Subcutaneous abdominal adipose tissue (tissue), 5 donors: ENCODE data around the gene OBSCN.

Source experiments
- H3K27ac ChIP-seq: one replicate; pipeline ENCODE4 v1.7.0; 2013; ENCODE audit warnings: low read depth, mild to moderate bottlenecking, inconsistent platforms, low read length, moderate library complexity
- H3K27me3 ChIP-seq, 5 donors: one replicate each; pipeline ENCODE4 v1.7.0; 2013; ENCODE audit warnings: low read length in 5 of 5, inconsistent platforms in 1 of 5; ENCODE audit not compliant: control insufficient read depth in 5 of 5, insufficient read depth in 4 of 5
- H3K36me3 ChIP-seq, 5 donors: one replicate each; pipeline ENCODE4 v1.7.0; 2013; ENCODE audit warnings: low read length in 5 of 5; ENCODE audit not compliant: control insufficient read depth in 5 of 5, insufficient read depth in 5 of 5
- H3K4me1 ChIP-seq, 5 donors: one replicate each; pipeline ENCODE4 v1.7.0; 2013; ENCODE audit warnings: low read length in 5 of 5, mild to moderate bottlenecking in 3 of 5, moderate library complexity in 1 of 5; ENCODE audit not compliant: control insufficient read depth in 5 of 5, insufficient read depth in 5 of 5
- H3K4me3 ChIP-seq, 5 donors: one replicate each; pipeline ENCODE4 v1.7.0; 2013; ENCODE audit warnings: low read length in 5 of 5, low read depth in 1 of 5
- H3K9ac ChIP-seq, 5 donors: one replicate each; pipeline ENCODE4 v1.7.0; 2013; ENCODE audit warnings: low read length in 5 of 5, mild to moderate bottlenecking in 4 of 5, moderate library complexity in 3 of 5
- H3K9me3 ChIP-seq, 5 donors: one replicate each; pipeline ENCODE4 v1.7.0; 2013; ENCODE audit warnings: low read length in 5 of 5; ENCODE audit not compliant: control insufficient read depth in 5 of 5
- donor health status: healthy.
- donor health status: healthy.
- donor health status: healthy.
- donor health status: healthy.
- donor health status: healthy.

The OBSCN gene

DNA sequence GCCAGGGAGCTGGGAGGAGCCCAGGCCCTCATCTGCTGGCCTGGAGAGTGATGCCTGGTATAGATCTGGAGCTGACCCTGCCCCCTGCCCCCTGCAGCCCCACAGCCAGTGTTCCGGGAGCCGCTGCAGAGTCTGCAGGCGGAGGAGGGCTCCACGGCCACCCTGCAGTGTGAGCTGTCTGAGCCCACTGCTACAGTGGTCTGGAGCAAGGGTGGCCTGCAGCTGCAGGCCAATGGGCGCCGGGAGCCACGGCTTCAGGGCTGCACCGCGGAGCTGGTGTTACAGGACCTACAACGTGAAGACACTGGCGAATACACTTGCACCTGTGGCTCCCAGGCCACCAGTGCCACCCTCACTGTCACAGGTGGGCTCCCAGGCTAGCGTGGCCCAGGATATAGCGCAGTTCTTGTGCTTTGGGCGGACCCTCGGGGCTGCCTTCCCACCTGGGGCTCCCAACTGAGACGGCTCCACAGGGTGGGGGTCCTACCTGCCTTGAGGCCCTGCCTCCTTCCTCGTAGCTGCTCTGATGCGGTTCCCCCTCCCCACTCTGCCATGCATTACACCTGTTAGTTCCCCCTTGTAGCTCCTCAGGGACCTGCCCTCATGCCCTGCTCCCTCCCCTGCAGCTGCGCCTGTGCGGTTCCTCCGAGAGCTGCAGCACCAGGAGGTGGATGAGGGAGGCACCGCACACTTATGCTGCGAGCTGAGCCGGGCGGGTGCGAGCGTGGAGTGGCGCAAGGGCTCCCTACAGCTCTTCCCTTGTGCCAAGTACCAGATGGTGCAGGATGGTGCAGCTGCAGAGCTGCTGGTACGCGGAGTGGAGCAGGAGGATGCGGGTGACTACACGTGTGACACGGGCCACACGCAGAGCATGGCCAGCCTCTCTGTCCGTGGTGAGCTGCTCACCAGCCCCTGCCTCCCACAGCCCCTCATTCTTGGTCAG is 98.7 kb downstream of the OBSCN start:
- H3K9ac ChIP-seq = no peak overlapping the region
- no peak overlapping the region for H3K27ac ChIP-seq
- H3K27me3 ChIP-seq = peaks cover 0 to 8% (median 0%) of the 10 kb centered on the region in 5 donors
- no peaks in the 10 kb centered on the region for H3K4me1 ChIP-seq
- no peak overlapping the region for H3K4me3 ChIP-seq
- H3K36me3 ChIP-seq = no peaks in the 10 kb centered on the region
- peaks cover 16 to 43% (median 36%) of the 10 kb centered on the region in 5 donors for H3K9me3 ChIP-seq

DNA sequence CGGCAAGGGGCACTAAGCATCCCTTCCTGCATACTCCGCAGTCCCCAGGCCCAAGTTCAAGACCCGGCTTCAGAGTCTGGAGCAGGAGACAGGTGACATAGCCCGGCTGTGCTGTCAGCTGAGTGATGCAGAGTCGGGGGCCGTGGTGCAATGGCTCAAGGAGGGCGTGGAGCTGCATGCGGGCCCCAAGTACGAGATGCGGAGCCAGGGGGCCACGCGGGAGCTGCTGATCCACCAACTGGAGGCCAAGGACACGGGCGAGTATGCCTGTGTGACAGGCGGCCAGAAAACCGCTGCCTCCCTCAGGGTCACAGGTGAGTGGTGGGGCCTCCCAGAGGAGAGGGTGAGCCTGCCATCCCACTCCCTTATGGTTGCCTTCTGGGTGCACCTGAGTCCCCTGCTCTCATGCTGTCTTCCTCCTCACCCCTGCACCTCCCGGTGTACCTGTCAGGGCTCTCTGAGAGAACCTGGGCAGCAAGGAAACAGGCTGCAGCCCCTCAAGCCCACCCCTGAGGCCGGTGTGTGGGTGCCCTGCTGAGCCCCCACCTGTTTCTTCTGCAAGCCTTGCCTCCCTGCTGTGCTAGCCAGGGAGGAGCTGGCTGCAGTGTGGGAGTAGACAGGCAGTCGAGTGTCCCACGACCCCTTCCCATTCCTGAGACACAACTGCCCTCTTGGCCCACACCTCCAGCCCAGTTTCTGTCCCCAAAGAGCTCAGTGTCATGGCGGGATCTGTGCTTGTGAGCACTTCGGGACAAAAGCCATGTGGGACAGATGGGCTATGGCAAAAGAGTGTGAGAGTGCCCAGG is 99.6 kb downstream of the OBSCN start:
- Histone ChIP-seq H3K4me3 (no peak overlapping the region), H3K9me3 (peaks cover 7 to 41% (median 36%) of the 10 kb centered on the region in 5 donors), H3K4me1 (no peaks in the 10 kb centered on the region), H3K27me3 (peaks cover 0 to 8% (median 0%) of the 10 kb centered on the region in 5 donors), H3K9ac (no peak overlapping the region), H3K27ac (no peak overlapping the region), H3K36me3 (no peaks in the 10 kb centered on the region)

DNA sequence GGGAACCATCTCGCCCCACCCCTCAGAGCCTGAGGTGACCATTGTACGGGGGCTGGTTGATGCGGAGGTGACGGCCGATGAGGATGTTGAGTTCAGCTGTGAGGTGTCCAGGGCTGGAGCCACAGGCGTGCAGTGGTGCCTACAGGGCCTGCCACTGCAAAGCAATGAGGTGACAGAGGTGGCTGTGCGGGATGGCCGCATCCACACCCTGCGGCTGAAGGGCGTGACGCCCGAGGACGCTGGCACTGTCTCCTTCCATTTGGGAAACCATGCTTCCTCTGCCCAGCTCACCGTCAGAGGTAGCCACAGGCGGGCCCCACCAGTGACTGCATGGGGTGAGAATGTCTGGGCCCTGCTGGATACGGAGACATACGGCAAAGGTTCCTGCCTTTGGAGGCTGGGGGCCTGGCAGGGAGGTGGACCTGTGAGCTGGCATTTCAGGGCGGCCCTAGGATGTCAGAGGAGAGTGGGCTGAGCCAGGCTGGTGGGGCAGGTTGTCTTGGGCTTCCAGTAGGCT is 100.3 kb downstream of the OBSCN start:
- Histone ChIP-seq H3K4me1 (no peaks in the 10 kb centered on the region), H3K27ac (no peak overlapping the region), H3K4me3 (no peak overlapping the region), H3K27me3 (peaks cover 0 to 8% (median 0%) of the 10 kb centered on the region in 5 donors), H3K36me3 (no peaks in the 10 kb centered on the region), H3K9ac (no peak overlapping the region), H3K9me3 (peaks cover under 1 to 40% (median 36%) of the 10 kb centered on the region in 5 donors)

DNA sequence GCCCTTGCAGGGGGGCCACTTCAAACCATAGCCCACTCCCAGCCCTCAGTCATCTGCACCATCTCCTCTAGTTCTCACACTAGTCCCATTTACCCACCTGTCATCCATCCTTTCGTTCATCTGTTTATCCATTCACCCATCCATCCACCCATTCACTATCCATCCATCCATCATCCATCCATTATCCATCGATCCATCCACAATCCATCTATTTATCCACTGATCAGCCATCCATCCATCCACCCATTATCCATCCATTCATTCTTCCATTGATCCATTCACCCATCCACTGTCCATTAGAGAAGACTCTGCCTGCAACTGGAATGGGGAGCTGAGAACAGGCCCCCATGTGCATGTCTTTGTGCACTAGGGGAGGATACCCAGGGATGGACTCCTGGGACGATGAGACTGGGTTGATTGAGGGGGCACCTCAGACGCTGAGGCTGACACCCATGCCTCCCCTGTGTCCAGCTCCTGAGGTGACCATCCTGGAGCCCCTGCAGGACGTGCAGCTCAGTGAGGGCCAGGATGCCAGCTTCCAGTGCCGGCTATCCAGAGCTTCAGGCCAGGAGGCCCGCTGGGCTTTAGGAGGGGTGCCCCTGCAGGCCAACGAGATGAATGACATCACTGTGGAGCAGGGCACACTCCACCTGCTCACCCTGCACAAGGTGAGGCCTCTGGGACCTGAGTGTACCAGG is 100.9 kb downstream of the OBSCN start:
- H3K4me1 ChIP-seq = no peaks in the 10 kb centered on the region
- H3K36me3 ChIP-seq = no peaks in the 10 kb centered on the region
- H3K4me3 ChIP-seq = no peak overlapping the region
- no peak overlapping the region for H3K9ac ChIP-seq
- peaks cover 0 to 8% (median 0%) of the 10 kb centered on the region in 5 donors for H3K27me3 ChIP-seq
- peaks cover 0 to 37% (median 33%) of the 10 kb centered on the region in 5 donors for H3K9me3 ChIP-seq
- H3K27ac ChIP-seq = no peak overlapping the region

DNA sequence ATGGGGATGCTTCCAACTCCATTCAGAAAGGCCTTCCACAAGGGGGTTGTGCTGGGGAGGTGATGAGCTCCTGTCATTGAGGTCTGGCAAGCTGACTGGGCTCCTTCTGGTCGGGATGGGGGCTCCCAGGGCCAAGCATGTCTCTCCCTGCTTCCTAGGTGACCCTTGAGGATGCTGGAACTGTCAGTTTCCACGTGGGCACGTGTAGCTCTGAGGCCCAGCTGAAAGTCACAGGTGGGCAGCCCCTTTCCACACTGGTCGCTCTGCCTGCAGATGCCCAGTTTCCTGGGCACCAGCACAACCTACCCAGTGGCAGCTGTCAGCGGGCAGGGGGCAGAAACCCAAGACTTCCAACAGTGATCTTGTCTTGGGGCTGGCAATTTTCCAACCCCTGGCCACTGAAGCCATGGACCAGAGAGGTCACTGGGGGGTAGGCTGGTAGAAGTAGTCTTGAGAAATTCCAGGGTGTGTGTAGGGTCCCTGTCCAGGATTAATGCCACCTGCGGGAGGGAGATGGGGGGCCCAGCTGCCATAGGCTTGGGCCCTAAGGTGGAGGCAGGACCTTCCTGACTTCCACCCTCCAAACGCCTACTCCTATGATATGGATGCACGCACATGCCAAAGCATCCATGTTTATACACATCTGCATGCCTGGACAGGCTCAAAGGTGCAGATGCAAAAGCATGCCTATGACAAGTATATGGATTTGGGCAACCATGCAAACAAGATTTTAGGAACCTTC is 101.7 kb downstream of the OBSCN start:
- Histone ChIP-seq H3K9ac (no peak overlapping the region), H3K27me3 (peaks cover 0 to 11% (median 0%) of the 10 kb centered on the region in 5 donors), H3K9me3 (peaks cover 0 to 31% (median 26%) of the 10 kb centered on the region in 5 donors), H3K27ac (no peak overlapping the region), H3K4me1 (no peaks in the 10 kb centered on the region), H3K36me3 (no peaks in the 10 kb centered on the region), H3K4me3 (no peak overlapping the region)

DNA sequence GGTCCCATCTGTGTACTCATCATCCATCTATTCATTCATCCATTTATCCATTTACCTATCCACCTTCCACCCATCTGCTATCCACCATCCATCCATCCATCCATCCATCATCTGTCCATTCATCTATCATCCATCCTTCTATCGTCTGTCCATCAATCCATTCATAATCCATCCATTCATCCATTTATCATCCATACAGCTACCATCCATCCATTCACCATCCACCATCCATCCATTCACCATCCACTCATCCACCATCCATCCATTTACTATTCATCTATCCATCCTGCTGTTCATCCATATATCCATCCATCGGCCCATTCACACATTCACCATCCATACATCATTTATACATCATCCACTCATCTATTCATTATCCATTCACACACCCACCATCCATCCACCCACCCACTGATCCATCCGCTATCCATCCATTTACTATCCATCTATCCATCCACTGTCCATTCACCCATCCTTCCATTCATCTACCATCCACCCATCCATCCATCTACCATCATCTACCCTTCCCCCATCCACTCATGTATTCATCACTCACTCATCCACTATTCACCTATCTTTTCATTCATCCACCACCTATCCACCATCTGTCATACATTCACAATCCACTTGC is 102.4 kb downstream of the OBSCN start:
- peaks cover 0 to 11% (median 0%) of the 10 kb centered on the region in 5 donors for H3K27me3 ChIP-seq
- no peak overlapping the region for H3K27ac ChIP-seq

DNA sequence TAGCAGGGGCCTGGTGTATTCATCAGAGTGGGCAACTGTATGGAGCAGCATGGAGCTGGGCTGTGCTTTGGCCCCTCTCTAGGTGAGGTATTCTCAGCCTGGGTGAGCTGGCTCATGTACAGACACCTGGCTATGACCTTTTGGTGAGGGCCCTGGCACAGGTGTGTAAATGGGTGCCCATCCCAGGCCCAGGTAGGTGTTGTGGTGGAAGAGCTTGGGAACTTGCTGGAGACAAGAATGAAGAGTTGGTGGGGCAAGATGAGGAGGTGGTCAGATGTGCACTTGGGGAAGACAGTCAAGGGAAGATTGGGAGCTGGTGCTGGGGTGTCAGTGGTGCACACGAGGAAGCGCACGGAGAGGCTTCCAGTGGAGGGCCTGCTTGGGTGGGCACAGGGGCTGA is 103.2 kb downstream of the OBSCN start:
- Histone ChIP-seq H3K27me3 (peaks cover 0 to 11% (median 0%) of the 10 kb centered on the region in 5 donors), H3K4me1 (no peaks in the 10 kb centered on the region), H3K9me3 (peaks cover 0 to 28% (median 25%) of the 10 kb centered on the region in 5 donors), H3K36me3 (no peaks in the 10 kb centered on the region), H3K27ac (no peak overlapping the region), H3K9ac (no peak overlapping the region), H3K4me3 (no peak overlapping the region)

More for the DNA sequence above, 102.4 kb downstream of the OBSCN start:
- Histone ChIP-seq H3K36me3 (no peaks in the 10 kb centered on the region), H3K4me3 (no peak overlapping the region), H3K9ac (no peak overlapping the region), H3K4me1 (no peaks in the 10 kb centered on the region), H3K9me3 (peaks cover 0 to 28% (median 25%) of the 10 kb centered on the region in 5 donors)

DNA sequence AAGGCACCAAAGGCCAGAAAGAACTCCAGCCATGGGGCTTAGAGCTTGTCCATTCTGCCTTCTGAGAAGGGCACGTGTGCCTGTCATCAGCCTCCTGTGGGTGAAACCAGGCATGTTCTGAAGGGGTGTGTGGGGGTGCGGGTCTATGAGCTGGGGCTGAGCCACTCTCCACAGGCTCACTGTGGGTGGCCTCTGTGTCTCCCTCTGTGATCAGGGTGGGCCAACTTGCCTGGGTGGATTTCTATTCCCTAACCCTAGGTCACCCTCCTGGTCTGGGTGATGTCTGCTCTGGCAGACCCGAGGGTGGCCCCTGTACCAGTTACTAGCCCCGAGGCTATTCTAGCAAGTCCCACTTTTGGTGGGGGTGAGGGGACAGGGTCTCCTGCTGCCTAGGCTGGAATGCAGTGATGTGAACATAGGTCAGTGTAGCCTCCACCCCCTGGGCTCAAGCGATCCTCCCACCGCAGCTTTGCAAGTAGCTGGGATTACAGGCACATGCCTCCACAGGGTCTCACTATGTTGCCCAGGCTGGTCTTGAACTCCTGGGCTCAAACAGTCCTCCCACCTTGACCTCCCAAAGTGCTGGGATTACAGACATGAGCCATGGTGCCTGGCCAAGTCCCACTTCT is 104.4 kb downstream of the OBSCN start:
- no peaks in the 10 kb centered on the region for H3K36me3 ChIP-seq
- H3K9ac ChIP-seq = no peak overlapping the region
- no peak overlapping the region for H3K4me3 ChIP-seq
- H3K9me3 ChIP-seq = peaks cover 0 to 28% (median 25%) of the 10 kb centered on the region in 5 donors
- peaks cover 0 to 6% (median 0%) of the 10 kb centered on the region in 5 donors for H3K27me3 ChIP-seq
- H3K27ac ChIP-seq = no peak overlapping the region
- H3K4me1 ChIP-seq = no peaks in the 10 kb centered on the region
